Stimulated activated CD8-positive, alpha-beta memory T cell treated with anti-CD3 and anti-CD28 coated beads, Interleukin-15, amount 100 ng/mL, for 1 hour (primary cell): ENCODE data around the gene CRYGB.
"Not testable (repeated sequence)": the region's sequence is repeated elsewhere in the genome, so short reads cannot be mapped to it uniquely, and the experiment has no call there.

Experiments used
- DNase-seq: peaks from one replicate; pipeline ENCODE4 v3.0.0-alpha.2; 2020; ENCODE audit warnings: low read depth

CRYGB gene

DNA sequence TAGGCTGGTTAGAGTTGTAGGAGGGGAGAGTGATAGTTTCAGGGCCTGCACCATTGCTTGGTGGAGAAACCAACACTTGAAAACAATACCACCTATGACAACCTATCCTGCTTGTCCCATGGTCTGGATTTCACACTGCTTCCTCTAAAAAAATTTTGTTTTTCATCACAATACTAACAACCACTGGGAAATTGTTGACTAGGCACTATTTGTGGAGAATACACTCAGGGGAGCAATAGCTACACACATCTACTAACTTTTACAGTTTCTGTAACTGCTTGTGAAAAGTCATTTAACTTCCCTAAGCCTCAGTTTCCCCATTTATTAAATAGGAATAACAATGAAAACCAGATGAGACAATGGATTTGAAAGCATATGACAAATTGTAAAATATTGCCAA lies 4.1 kb upstream of the CRYGB start:
- DNase-seq: no peak

DNA sequence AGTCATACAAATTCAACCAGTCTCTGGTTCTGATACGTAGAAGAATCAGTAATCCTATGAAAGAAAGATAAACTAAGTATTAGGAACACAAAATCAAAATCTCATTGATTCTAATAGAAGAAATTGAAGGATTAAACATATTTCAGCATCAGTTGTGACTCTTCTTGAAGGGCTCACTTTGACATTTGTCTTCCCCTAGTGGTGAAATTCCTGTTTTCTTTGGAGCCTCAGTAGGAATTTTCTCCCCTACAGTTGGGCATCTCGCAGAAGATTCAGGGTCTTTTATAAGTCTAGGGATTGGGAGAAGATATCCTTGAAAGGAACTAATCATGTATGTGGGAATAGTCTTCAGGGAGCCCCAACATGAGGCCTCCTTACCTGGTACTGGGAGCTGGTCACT lies 2.8 kb upstream of the CRYGB start:
- DNase-seq: no peak

DNA sequence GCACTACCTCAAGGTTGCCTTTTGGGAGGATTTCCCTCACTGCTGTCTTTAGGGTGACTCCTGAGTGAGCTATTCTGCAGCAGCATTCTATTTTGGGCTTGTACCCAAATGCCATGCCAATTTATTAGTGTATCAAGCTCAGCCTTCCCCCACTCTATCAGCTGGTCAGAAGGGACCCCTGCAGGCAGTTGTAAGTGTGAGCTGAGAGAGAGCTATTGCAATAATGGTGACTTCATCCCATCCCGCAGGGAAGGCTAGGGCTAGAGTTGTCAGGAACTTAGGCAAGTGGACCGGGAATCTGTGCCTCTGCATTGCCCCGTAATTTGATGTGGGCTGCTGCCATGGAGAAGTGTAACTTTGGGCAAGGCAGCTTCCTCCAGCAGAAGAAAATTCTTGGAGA lies 1.8 kb upstream of the CRYGB start:
- DNase-seq: no peak

DNA sequence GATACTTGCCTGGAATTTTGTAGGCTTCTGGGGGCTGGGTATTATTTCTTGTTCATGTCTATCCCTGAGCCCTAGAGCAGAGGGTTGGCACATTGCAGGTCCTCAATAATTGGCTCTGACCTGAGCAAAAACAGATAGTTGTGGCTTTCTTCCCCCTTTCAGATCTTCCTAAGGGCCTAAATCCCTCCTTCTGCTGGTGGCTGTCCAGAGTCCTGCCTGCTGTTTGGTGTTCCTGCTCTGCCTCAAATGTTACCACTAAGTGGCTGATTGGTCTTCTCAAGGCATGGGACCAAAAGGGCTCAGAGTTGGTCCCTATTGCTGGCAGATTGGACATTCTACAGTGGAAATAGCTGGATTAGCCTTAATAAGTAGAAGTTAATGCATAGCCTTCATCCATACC lies 1.1 kb upstream of the CRYGB start:
- no peak for DNase-seq

DNA sequence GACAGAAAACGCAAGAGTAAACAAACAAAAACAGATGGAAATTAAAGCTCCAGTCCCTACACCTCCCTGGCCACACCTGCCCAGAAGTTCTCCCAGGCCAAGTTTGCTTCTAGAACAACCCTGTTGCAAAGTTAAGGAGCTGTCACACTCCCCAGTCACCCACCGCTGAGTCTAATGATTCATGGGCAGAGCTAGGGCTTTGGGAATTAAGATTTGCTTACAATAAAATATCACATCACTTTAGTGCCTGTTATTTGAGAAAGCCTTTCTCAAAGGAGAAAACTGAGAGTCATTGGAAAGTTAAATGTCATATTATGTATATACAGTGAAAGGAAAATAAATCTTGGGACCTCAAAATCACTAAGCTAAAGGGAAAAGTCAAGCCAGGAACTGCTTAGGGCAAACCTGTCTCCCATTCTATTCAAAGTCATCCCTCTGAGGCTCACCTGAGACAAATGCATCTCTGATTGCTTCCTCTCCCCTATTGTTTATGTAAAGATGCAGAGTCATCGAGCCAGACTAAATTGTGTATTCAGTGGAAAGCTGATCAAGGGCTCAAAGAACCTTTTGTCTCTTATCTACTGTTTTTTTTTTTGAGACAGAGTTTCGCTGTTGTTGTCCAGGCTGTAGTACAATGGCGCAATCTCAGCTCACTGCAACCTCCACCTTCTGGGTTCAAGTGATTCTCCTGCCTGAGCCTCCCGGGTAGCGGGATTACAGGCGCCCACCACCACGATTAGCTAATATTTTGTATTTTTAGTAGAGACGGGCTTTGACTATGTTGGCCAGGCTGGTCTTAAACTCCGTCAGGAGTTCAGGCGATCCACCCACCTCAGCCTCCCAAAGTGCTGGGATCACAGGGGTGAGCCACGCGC lies 2.8 kb downstream of the CRYGB start:
- no peak for DNase-seq

DNA sequence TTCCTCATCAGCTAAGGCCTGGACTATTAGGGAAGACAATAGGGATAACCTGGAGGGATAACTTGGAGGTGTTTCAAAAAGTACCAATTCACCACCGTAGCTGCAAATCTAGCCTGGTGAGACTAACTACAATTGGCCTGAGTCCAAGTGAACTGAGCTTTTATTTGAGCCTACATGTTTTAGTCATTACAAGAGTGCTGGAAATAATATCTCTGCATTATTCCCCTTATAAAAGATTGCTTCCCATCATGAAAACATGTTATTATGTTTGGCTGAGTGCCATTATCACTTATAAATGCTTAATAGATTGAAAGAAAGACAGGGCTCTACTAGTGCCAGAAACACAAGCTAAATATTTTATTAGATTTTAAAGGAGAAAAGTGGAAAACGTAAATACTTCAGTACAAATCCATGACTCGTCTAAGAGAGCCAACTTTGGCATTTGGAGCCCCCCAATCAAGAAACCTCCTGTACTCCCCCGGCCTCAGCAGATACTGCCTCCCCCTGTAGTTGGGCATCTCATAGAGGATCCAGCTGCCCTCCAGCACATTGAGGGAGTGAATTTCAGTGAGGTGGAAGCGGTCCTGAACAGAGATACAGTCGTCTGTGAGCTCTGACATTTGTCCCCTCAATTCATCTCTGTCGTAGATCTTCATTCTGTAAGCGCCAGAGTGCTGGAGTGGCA lies 3.6 kb downstream of the CRYGB start:
- DNase-seq: no peak

DNA sequence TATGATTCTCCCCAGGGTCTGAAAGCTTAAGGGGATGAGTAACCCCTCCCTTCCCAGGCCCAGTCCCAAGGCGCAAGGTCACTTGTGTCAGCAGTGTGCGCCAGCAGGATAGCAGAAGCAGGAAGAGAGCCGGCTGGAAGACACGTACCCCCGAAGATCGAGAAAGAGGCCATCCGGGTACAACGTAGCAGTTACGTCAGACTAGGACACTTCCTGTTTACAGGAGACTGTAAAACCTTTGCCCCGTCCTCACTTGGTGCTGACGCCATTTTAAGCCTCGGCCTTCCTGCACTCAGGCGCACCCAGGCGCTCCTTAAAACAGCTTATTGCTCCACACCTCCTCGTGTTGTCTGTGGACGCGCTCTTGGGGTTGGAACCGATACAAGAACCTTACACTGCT lies 6.5 kb downstream of the CRYGB start:
- no peak for DNase-seq

DNA sequence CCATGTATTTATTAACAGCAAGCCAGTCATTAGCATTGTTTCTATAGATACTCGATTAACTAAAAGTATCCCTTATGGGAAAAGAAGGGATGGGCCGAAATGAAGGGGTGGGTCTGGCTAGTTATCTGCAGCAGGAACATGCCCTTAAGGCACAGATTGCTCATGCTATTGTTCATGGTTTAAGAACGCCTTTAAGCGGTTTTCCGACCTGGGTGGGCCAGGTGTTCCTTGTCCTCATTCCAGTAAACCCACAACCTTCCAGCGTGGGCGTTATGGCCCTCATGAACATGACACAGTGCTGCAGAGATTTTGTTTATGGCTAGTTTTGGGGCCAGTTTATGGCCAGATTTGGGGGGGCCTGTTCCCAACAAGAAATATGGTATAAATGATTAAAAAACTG lies 7.6 kb downstream of the CRYGB start:
- not testable (repeated sequence) for DNase-seq

DNA sequence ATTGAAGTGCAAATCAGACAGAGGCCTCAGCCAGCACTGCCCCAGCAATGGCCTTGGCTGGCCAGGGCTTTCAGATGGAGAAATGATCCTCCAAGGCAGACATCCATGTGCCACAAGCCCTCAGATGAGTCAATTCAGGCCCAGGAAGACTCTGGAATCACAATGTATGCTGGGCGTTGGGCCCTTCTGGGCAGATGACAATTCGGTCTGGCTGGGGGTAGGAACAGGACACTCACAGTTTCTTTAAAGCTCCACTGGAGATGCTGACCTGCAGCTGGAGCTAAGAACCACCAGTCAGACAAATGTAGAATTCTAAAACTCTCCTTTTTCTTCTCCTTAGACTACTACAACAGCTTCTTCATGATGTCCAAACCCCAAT lies 9.3 kb downstream of the CRYGB start:
- DNase-seq: no peak

DNA sequence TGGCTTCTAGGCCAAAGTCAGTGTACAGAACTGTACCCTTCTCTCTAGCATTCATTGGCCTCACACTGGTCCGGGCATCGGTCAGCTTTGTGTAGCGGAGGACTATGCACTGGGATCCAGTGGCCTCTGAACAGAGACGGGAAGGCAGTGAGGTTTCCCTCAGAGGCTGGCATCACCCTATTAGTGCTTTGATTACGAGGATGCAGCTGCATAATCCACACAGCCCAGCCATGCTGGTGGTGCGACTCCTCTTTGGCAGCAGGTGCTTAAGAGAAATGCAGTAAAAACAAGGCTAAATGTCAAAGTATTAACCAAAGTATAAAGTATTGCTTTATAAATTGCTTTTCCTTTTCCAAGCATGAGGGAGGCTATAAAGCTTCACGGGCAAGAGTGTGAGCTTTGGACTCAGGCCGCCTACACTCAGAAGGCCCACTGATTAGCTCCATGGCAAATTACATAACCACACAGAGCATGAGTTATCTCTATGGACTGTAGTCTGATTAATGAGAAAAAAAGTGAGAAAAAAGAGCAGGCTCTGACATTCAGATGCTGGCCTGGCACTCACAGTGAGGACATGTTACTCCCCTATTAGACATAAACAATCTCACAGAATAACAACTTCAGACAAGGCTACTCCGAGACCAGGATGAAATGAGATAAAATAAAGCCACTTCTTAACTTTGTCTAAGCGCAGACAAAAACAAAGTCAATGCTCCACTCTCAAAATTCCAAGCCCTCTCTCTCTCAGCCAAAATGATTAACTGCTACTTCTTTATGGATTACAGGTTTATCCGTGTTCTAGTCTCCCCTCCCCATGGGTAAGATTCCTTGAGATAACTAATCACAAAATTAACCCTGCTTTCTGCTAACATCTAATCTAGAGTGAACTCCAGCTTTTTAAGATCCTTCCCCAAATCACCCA lies 9.9 kb downstream of the CRYGB start:
- DNase-seq: no peak

DNA sequence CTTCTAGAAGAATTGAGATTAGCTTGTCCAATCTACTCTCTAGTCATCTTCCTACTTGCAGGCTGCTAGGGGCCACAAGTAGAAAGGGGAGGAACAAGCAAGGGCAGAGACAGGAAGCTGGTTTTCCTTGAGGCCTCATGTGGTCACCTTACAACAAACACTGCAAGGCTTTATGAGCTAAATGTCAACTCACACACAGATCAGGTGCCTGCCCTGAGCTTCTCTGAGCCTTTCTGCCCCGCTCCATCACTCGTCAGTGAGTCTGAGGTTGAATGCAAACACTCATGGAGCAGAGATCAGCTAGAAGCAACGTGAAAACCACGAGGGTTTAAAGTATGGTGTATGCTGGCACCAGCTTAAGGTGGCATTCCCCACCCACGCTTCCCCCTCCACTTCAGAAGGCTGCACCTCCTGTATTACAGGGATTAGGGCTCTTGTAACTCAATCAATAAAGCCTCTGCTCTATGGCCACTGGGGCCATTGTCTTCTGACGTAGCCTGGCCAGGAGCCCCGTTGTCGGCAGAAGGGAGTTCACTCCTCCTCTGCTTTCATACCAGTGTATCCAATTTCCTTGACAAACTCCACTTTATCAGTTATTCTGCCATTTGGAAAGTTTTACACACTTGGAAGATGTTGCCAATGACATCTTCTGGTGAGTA lies 10.9 kb downstream of the CRYGB start:
- DNase-seq: no peak

DNA sequence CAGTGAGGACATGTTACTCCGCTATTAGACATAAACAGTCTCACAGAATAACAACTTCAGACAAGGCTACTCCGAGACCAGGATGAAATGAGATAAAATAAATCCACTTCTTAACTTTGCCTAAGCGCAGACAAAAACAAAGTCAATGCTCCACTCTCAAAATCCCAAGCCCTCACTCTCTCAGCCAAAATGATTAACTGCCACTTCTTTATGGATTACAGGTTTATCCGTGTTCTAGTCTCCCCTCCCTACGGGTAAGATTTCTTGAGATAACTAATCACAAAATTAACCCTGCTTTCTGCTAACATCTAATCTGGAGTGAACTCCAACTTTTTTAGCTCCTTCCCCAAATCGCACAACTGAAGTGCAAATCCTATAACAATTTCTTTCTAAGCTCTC lies 15.2 kb downstream of the CRYGB start:
- DNase-seq: no peak

DNA sequence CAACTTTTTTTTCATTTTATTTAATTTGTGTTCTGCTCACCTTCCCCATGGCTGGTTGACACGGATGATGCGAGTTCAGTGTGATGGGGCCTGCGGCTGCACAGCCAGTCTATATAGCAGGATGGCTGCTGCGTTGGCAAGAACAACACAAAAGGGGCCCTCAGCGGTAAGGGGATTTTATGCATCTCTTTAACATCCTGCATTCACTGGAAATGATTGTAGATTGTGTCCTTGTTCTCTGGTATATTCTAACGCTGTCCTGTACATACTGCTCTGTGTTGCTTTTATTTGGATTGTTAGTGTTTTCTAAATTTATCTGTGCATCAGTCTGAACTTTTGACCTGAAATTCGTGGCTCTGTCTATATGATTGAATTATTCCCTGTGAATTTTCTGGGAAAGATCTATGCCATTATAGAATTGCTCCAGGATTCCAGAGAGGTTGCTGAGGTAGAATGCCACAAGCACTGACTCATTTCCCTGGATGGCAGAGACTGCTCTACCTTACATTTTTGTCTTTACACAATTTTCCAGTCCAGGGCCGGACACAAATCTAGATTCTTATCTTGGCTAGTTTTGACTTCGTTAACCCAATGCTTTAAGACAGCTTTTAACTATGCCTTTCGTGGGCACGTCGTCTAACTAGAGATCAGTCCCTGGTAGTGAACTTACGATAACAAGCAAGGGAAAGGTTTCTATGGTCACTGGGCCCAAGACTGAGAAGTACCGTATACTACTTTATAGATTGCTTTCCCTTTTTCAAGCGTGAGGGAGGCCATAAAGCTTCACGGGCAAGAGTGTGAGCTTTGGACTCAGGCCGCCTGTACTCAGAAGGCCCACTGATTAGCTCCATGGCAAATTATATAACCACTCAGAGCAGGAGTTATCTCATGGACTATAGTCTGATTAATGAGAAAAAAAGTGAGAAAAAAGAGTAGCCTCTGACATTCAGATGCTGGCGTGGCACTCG lies 15.9 kb downstream of the CRYGB start, which contains the start of gene CRYGC:
TSS of gene CRYGC (minus strand) at position 85 of the 968 bp plus-strand sequence. CDS start at position 49, 36 bp downstream.
- no peak for DNase-seq

DNA sequence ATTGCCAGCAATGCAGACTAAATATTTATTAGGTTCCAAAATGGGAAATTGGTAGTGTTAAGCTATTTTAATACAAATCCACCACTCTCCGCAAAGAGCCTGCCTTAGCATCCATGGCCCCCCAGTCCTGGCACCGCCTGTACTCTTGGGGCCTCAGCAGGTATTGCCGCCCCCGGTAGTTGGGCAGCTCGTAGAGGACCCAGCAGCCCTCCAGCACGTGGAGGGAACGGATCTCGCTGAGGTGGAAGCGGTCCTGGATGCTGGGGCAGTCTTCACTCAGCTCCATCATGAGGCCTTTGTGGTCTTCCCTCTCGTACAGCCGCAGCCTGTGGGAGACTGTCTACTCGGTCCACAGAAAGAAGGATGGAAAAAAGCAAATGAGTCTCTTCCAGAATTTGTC lies 17.8 kb downstream of the CRYGB start:
- no peak for DNase-seq

DNA sequence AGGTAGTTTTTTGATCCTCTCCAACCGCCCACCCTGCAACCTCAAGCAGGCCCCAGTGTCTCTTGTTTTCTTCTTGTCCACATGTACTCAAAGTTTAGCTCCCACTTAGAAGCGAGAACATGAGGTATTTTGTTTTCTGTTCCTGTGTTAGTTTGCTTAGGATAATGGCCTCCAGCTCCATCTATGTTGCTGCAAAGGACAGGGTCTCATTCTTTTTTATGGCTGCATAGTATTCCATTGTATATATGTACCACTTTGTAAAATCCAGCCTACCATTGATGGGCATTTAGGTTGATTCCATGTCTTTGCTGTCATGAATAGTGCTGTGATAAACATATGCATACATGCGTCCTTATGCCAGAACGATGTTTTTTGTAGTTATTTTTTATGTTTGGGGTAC lies 18.9 kb downstream of the CRYGB start:
- DNase-seq: no peak

DNA sequence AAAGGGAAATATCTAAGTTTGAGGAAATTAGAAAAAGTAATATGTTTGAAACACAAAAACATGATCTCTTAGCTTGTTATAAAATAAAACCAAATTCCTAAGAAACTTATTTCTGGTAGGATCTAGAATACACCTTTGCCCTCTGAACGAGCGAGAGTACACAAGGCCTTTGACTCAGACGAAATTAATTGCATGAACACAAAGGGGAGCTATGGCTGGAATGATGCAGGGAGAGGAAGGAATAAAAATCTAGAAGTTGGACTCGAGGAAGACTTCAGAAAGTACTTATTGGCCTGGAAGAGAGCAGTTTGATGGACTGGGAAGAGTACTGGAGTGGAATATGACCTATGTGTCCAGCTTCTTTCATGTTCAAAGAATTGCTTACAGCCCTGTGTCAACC lies 20.7 kb downstream of the CRYGB start:
- DNase-seq: no peak

DNA sequence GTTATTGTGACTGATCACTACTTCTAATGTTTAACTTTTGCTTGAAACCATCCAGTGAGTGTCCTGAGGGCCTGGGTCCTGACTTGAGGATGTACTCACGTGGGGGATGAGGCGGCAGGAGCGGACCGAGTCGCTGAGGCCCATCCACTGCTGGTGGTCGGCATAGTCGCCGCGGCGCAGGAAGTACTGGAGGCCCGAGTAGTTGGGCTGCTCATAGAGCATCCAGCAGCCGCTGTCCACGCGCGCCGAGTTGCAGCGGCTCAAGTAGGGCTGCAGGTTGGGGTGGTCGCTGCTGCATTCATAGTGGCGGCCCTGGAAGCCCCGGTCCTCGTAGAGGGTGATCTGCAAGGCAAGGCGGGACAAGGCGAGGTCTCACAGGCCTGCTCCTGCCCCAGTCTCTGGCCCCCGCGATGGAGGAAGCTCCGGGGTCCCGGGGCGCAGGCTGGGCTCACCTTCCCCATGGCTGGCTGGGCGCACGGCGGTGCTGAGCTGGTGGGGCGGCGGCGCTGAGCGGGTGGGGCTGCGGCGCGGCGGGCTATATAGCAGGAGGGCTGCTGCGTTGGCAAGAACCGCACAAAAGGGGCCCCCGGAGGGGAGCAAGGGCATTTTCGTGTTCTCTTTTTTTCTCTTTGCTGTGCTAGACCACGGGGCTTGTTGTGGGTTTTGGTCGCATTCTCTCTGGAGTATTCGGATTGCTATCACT lies 21.8 kb downstream of the CRYGB start, which contains the start of gene CRYGD:
TSS of gene CRYGD (minus strand) at position 512 of the 703 bp plus-strand sequence. CDS start at position 461, 51 bp downstream.
- not testable (repeated sequence) for DNase-seq

DNA sequence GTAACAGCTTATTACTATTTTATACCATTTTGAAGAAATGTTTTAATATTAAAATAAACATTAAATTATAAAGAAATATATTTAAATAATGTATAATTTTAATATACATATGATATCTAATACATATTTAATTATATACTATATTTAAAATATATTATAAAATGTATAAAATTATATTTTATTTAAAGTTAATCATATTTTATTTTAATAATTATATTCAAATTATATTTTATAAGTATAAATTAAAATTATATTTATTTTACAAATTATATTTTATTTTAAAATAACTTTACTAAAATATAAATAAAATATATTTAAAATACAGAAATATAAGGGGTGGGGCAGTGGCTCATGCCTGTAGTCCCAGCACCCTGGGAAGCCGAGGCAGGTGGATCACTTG lies 23.7 kb downstream of the CRYGB start:
- no peak for DNase-seq

DNA sequence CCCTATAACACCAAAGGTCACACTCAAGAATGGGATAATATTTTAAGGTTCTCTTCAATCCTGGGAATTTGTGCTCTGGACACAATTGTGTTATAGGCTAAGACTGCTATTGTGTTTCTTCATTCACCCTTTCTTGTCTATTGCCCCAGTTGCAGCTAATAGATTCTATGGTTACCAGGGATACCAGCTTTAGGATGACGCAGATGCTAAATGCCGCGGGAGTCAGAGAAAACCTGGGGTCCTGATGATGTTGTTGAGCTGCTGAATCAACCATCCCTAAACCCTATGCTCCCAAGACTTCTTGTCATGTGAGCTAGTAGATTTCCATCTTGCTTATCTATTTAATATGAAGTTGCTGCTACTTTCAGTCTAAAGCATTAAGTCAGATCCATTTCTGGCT lies 27.0 kb downstream of the CRYGB start:
- no peak for DNase-seq

DNA sequence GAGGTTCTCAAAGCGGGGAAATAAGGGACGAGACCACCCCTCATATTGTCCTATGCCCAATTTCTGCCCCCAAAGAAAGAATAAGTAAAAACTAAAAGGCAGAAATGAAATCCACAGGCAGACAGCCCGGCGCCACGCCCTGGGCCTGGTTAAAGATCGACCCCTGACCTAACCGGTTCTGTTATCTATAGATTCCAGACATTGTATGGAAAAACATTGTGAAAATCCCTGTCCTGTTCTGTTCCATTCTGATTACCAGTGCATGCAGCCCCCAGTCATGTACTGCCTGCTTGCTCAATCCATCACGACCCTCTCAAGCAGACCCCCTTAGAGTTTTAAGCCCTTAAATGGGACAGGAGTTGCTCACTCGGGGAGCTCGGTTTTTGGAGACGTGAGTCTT lies 28.6 kb downstream of the CRYGB start:
- DNase-seq: not testable (repeated sequence)
